HG02798 (cell line): ENCODE measurements around the gene TAOK3.
"Not testable (repeated sequence)": the region's sequence is repeated elsewhere in the genome, so short reads cannot be mapped to it uniquely, and the experiment has no call there.

ENCODE experiments used
- ATAC-seq: cut with Tn5 transposase; IDR thresholded peaks from one replicate; pipeline ENCODE4 v1.9.1; 2021; ENCODE audit warnings: mild to moderate bottlenecking; ENCODE audit not compliant: unreplicated experiment, poor library complexity

Gene TAOK3

GRCh38 chr12:118372541-118373495, at the start of gene TAOK3:
TAOK3 (minus strand) TSS chr12:118372907; CDS start chr12:118255567, 117,340 bp downstream.
- peak; percentile 85 for ATAC-seq

DNA sequence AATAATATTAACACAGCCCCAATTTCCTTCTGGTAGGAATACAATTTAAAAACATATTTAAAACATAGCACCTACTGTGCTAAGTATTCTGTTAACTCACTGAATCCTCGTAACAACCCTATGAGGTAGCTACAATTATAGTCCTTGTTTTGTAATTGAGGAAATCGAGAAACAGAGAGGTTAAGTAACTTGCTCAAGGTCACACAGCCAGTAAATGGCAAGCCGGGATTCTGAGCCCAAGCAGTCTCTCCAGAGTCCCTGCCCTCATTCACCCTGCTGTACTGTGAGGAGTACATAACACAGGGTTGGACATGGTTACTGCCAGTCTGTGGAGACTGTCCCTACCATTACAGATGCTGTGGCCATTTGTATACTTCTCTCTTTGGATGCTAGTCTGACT, 48.0 kb upstream of the TAOK3 start:
- ATAC-seq, result no peak

- no peak for ATAC-seq
Observed at GRCh38 chr12:118418385-118419057, 45.8 kb upstream of the TAOK3 start.

GRCh38 chr12:118417942-118418341, 45.2 kb upstream of the TAOK3 start:
- ATAC-seq, result no peak

DNA sequence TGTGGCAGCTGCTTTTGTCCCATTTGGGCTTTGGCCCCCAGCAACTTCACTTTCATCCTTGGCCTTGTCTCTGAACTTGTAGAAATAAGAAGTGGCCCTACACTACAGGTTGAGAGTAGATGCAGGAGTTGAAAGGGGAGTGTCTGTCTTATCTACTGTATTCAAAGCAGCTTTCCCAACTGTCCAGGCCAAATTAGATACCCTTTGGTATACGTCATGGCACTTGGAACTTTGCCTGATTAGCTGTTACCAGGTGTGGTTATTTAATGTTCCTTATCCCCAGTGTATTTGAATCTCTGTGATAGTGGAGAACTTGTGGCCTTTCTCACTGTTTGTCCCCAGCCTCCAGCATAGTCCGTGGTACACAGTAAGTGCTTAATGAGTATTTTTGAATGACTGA, 37.1 kb upstream of the TAOK3 start:
- no peak for ATAC-seq

DNA sequence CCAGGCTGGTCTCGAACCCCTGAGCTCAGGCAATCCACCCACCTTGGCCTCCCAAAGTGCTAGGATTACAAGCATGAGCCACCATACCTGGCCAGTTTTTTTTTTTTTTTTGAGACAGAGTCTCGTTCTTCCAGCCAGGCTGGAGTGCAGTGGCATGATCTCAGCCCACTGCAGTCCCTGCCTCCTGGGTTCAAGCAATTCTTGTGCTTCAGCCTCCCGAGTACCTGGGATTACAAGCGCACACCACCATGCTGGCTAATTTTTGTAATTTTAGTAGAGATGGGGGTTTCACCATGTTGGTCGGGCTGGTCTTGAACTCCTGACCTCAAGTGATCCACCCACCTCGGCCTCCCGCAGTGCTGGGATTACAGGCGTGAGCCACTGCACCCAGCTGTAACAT, 35.5 kb upstream of the TAOK3 start:
- ATAC-seq, result not testable (repeated sequence)

GRCh38 chr12:118404876-118405521, 32.3 kb upstream of the TAOK3 start:
- ATAC-seq, result no peak

- no peak for ATAC-seq
Observed at GRCh38 chr12:118402251-118402650, 29.5 kb upstream of the TAOK3 start.

DNA sequence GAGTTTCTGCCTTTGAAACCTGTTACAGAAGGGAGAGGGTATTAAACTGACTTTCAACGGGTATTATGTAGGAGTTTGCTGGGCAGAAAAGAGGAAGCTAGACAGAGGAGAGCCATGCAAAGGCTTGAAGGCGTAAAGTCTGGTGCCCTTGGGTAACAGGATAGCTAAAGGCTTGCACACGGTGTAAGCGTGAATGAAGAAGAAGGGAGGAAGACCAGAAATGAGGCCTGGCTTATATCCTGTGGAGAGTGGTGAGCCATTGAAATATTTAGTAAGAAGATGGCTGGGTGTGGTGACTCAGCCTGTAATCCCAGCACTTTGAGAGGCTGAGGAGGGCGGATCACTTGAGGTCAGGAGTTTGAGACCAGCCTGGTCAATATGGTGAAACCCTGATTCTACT, 26.2 kb upstream of the TAOK3 start:
- ATAC-seq, result no peak

DNA sequence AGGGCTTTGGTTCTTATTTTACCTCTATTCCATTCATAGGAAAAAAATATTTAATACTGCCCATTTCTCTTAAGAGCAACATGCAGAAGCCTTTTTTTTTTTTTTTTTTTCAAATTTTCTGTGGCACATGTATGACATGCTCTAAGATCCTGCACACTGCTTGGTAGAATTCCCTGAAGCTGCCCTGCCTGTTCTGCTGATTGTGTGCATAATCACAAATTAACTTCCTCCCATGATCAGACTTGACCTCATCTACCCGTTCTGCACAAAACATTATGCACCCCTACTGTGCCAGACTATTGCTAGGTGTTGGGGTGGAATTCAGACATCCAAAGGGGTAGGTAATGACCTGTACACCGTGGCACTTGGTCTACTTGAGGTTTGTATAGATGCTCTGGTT, 25.8 kb upstream of the TAOK3 start:
- no peak for ATAC-seq

- no peak for ATAC-seq
Observed at GRCh38 chr12:118397708-118398440, 25.2 kb upstream of the TAOK3 start.

DNA sequence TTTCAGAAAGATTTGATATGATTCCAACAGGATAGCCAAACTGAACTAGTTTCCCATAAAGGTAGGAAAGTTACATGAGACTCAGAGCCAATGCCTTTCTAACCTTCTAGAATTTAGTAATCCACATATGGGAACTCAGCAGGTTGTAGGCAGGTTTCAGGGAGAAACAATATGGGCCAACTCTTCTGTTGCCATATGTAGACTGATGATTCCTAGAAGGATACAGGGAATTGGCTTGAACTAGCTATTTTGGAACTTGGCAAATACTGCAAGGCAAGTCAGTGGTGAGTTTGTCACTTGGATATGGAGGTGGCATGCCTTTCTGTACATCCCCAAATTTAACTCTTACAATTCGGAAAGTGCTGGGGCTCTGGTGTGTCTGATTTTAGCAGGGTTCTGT, 19.1 kb upstream of the TAOK3 start:
- ATAC-seq, result no peak

- ATAC-seq, result no peak
Observed at GRCh38 chr12:118391424-118391823, 18.7 kb upstream of the TAOK3 start.

GRCh38 chr12:118377884-118378470, 5.3 kb upstream of the TAOK3 start:
- ATAC-seq, result no peak

DNA sequence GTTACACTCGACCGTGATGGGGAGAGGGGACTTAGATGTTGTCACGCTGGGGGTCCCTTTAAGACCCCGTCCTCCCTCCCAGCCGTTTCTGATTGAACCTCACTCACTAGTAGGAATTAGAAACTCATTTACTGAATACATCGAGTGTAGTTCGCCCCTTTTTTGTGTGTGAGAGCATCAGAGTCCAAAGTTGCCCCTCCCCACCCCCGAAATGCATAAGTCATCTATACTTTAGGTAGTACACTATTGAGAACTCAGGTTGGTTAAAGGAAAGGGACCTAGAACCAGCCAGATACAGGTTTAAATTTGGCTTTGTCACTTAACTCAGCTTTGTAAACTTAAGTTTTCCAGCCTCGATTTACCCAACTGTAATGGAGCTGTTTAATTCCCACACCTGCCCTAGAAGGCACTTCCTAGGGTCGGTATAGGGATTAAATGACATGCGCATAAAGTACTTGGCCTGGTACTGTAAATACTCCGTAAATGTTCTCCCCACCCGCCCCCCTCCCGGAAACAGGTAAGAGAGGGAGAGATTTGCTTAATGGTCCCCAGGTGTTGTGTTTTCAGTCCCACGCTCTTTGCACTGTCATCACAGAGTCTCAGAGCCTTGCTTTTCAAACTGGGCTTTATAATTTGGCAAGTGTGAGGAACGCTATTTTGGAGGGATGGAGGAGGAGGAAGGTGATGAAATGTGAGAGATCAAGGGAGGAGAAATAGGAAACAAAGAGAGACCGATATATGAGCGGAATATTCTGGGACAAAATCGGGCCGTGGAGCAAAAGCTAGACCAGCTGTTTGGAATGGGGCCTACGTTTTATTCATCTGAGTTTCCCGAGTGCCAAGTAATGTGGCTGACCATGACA, 4.5 kb upstream of the TAOK3 start:
- no peak for ATAC-seq

GRCh38 chr12:118376089-118377020, 3.6 kb upstream of the TAOK3 start, which contains the start of gene SUDS3:
SUDS3 (plus strand) TSS chr12:118376555; CDS start chr12:118376692, 137 bp downstream.
- ATAC-seq, result peak; percentile 35

DNA sequence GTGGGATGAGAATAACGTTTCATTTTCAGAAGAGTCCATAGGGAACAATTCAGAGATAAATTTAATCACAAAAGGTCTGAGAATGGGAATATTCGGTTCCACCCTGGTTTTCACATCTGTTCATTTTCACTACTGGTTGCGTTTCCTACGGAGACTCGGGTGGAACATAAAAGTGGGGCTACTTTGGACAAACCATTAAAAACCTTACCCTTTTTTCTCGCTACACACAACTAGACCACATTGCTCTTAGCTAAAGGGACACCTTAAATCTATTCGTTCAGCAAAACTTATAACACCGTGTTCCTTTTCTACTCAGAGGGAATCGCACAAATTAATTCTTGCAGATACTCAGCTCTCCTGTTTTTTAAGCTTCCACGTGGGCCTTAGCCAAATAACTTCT, 2.6 kb upstream of the TAOK3 start:
- ATAC-seq, result no peak

DNA sequence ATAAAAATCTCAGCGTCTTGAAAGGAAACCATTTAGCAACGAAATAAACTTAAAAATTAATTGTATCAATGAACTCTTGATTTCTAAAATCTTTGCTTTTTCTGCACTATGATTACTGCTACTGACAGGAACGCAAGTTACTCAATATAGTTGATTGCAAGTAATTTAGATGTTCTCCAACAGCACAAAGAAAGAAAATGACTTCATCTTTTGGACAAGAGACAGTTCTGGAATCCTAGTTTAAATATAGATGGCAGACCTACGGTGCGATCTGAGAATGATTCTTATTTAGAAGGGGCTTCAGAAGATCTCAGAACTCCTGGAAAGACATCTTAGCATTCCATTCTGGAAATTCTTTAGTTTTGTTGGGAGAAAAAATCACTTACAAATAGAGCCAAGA, 2.2 kb upstream of the TAOK3 start:
- no peak for ATAC-seq
